GM18511 (cell line): ENCODE measurements around the gene GAS2L2.
"Not testable (repeated sequence)": the region's sequence is repeated elsewhere in the genome, so short reads cannot be mapped to it uniquely, and the experiment has no call there.

Source experiments
- ATAC-seq: cut with Tn5 transposase; IDR thresholded peaks from one replicate; pipeline ENCODE4 v1.9.1; 2021; ENCODE audit warnings: mild to moderate bottlenecking, moderate library complexity; ENCODE audit not compliant: unreplicated experiment

GAS2L2 gene

DNA sequence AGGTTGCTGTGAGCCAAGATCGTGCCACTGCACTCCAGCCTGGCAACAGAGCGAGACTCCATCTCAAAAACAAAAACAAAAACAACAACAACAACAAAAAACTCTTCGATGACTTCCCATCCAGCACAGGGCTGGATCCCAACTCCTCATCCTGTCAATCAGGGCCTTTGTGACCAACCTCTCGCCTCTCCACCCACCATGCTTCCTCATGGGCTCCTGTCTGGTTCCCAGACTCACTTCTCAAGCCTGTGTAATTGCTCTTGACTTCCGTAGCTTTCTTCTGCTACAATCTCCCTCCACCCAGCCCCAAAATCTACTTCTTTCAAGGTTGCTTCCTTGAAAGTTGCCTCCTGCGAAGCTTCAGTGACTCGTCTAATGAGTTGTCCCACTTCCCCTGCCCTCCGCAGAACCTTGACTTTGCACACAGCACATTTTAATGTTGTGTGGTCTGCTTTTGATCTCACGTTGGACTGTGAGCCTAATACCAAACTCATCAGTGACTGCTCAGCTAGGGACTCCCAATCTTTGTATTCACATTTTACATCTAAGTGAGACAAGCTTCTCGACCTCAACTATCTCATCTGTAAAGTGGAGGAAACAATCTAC lies 22.5 kb downstream of the GAS2L2 start:
- ATAC-seq, result no peak

DNA sequence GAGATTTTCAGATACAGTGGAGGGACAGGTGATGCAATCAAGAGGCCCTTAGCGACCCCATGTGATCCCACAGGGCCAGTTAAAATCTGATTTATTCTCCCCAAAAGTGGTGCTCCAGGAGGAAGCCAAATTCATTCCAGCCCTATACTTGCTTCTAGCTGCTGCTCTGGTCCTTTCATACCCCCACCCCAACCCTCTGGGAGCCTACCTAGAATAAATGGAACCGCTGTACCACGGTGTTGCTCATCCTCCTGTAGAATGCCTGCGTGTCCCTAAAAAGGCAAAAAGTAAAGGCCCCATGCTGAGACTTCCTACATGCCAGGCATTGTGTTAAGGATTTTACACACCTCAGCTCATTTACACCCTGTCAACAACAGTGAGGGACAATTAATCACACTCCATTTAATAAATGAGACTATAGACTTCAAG lies 23.6 kb downstream of the GAS2L2 start:
- ATAC-seq, result no peak

DNA sequence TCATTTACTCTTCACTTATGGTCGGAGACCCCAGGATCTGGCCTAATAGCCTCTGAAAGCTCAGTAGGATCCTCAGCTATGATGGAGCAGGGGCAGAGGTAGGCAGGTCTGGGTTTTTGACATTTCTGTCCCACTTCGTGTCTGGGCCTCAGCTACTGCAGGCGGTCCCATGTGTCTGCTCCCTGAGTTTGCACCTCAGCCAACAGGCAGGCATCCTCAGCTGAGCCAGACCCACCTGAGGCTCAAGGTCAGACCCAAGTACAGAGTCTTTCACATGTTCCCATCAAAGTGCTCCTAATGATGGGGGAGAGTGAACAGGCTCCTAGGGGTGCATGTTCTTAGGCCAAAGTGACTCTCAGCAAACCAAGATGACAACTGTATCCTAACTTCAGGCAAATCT lies 24.5 kb downstream of the GAS2L2 start:
- no peak for ATAC-seq

DNA sequence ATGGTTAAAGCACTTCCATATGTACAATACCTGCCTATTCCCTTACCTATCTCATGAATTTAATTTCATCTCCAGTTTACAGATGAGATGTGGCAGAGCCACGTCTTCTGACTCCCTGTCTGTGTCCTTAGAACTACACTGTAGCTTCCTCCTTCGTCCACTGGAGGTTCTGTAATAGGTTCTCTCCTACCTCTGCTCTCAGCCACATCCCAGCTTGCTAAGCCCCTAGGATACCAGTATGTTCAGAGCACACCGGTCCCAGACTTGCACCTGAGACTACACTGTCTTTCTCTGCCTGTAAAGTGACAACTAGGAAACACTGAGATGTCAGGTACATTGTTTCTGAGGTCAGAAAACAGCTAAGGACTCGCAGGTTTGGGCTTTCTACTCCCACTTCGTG lies 25.4 kb downstream of the GAS2L2 start:
- no peak for ATAC-seq

DNA sequence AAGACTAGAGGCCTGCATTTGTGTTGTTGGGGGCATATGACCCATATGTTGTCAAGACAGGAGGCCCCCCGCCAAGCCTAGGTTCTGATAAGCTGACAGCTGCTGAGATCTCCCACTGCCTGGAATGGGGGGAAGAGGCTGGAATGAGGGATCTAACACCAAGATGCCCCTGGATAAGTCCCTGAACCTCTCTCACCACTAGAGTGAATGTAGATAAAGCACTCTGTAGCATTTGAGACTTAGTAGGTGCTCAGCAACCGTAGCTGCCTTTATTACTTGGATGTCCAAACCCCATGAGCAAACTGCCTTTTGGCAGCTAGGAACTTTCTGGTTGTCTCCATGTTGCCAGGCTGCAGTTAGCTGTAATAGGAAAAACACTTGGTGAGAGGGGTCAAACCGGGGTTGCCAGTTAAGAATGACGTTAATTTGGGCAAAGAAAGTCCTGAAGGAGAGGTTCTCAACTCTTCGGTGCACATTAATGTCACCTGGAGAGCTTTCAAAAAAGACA lies 26.0 kb downstream of the GAS2L2 start:
- no peak for ATAC-seq

DNA sequence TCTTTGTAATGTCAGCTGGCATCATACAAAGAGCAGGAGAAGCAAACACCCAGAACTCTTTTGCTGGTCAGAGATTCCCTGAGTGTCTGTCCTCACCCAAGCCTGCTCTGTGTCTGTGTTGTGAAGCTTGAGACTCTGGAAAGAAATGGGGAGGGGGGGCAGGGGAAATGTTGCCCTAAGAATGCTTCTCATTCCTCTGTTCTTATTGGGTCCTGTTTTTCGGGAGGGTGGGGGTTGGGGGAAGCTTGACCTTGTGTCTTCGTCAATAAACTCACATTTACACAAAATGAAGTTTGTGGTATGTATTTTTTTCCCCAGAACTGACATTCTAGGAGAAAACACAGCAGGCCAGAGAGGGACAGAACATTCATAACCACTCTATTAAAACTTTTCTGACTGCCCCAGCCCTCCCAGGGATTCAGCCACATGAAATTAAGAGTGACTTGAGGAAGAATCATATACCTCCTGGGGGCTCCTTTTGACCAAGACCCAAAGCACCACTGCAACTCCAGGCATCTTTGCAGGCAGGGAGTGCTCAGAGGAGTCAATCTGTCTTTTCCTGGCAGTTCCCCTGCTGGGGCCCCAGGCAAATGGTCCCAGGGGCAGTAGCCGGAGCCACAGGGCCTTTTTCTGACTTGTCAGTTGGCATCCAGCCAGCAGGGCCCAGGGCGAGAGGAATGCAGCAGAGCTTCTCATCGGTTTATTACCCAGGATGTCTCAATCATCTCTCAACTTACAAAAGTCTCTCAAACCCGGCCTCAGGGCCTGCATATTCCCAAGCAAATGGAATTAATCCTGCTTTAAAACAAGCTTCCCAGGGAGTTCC lies 26.7 kb downstream of the GAS2L2 start:
- no peak for ATAC-seq

DNA sequence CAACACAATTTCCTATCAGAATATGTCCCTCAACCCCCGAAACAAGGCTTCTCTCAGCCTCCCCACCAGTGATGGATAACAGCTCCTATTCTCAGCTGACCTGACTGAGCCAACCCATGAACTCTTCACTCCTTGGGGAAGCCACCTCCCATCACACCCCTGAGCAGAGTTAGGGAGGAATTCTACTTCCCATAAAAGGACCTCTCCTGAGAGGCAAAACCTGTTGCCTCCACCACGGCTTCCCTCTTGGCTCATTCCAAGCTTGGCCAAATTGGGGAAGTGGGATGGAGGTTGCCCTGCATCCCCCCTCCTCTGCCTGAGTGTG lies 27.3 kb downstream of the GAS2L2 start:
- no peak for ATAC-seq

DNA sequence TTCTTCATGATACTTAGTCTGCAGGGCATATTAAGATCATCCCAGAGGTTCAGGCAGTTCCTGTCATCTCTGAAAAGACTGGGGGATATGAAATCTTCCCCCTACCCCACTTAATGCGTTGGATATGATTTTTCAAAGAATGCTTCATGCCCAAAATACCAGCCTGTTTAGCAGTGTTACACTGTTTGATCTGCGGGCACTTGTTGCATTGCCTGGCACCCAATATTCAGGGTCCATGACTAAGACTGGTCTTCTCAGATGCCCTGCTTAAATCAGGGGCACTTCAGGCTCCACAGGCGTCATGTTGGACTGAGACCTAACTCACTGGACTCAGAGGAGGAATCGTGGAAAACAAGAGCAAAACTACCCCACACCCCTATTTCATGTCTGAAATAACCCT lies 28.0 kb downstream of the GAS2L2 start:
- ATAC-seq, result no peak

DNA sequence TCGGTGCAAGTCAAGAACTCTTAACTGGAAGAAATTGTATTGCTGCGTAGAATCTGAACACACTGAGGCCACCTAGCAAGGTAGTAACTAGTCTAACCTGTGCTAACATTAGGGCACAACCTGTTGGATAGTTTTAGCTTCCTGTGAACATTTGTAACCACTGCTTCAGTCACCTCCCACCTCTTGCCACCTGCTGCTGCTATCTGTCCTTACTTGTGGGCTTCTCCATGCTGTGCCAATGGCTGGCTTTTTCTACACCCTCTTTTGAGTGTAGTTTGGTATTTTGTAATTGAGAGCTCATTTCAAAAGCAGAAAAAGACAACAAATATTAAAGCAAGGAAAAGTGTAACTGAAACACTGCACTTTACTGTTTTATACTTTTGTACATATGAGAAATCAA lies 29.3 kb downstream of the GAS2L2 start:
- ATAC-seq, result no peak

DNA sequence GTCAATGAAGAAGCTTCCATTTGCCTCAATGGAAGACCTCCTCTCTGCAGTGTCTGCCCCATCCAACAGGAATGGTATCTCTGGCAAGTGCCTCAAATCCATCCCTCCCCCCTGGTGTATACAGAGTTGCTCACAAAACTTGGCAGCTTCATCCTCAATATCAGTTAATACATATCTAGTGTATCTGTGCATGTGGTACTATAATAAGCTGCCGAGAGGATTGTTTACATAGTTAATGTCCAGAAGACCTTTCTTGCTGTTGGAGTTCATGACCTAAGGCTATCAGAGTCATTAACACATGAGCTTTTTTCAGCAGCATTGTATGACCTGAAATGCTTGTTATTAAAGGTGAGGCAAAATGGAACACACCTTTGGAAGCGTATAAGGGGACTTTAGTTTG lies 35.6 kb downstream of the GAS2L2 start:
- no peak for ATAC-seq

DNA sequence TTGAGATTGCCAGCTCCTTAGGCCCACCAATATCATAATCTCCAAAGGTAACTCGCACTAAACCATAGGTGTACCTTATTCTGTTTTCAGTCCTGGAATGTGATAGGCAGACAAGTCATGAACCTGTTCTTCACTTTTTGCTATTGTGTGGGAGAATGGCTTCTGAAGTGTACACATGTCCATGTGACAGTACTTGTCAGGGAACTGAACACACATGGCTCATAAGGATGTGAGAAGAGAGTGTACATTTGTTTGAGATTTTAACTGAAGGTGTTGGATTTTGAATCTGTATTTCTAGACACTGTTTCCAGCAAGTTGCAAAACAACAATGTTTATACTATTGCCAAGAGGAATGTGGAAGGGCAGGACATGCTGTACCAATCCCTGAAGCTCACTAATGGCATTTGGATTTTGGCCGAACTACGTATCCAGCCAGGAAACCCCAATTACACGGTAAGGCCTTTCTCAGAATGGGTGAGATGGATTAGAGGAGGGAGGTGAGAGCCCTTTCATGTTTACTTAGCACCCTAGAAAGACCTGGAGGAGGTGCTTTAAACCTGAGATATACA lies 36.1 kb downstream of the GAS2L2 start:
- no peak for ATAC-seq

DNA sequence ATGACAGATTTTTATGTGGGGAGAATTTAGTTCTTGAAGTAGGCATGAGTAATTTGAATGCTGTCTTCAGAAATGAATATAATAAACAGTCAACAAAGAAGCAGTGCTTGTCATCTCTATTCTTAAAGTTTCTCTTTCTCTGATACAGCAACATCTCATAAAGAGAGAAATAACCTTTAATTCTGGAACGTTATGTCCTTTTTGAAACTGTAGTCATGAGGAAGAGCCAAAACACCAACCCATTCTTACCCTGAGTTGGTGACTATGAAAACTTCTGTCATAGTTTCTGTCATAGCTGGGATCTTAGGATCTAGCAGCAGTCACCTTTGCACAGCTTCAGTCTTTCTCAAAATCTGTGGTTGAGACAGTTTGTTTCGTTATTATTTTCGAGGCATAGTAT lies 36.9 kb downstream of the GAS2L2 start:
- ATAC-seq, result no peak

DNA sequence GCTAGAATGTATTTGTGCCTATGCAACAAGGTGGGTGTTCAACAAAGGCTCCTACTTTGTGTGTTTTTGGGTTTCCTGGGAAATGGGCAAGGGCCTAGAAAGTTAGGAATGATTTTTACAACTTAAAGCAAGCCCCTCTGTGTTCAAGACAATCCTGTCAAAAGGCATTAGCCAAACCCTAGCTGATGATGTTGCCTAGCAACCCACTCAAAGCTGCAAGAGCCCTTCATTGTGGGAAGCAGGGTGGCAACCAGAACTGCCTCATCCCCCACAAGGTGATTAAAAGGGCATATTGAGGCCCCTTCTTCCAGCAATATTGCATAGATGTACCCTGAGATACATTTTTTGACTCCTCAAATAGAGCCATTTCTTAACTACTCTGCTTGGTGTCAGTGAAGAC lies 37.6 kb downstream of the GAS2L2 start:
- no peak for ATAC-seq

DNA sequence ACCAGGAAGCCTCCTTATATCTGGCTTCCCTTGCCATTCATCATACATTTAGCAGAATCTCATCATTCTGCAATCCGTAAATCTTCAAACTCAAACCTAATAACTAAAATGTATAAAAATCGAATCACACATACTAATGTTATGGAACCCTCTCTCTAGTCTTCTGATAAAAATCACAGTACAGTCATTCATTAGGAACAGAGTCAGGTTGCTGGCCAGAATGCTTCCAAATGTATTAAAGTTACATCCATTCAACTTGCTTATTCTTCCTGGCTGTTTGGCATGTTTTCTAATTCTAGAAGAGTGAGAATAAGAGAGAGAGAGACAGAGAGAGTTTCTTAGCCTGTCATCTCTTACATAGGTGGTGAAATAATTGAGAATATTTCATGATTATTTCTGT lies 38.1 kb downstream of the GAS2L2 start:
- ATAC-seq, result no peak

DNA sequence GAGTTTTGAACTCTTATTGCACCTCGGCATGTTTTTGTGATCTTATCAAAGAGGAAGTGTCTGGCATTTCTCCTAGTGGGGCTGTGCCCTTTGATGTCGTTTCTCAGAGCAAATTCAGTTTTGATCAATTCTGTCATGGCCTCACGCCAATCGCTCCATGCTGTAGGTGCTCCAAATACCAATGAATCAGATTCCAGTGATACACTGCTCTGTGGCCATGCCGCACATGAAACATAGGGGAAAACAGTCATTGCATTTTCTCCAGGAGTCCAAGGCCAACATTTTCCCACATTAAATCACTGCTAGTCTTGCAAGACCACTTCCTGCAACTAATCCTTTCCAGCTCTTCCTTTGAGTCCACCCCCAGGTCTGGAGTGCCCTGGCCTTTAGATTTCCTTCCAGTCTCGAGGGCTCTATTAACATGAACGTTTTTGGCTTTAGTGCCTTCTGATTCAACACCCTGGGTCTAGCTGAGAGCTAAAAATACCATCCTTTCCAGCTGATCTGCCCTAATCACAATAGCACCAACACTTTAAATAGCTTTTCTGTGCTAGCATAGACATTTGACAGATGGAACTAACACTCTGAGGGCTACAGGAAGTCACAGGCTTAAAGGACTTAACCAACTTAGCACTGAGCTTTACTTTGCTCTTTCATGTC lies 39.8 kb downstream of the GAS2L2 start:
- no peak for ATAC-seq

DNA sequence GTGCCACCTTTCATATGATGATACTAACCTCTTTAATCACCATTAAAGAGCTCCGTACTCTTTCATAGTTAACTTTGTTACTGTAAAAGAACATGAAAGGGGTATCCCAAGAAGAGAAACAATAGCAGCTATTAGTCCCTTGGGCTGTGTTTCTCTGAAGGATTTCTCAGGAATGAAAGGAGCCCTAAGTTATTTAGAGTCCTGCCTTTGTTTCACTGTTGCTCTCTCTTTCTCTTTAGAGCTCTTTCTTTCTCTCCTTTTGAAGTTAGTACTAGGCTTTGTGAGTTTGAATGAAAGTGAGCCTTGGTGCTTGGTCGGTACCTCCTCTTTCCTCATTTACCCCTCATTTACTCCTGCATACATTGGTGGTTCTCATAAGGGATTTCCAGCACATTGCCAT lies 42.1 kb downstream of the GAS2L2 start:
- no peak for ATAC-seq

DNA sequence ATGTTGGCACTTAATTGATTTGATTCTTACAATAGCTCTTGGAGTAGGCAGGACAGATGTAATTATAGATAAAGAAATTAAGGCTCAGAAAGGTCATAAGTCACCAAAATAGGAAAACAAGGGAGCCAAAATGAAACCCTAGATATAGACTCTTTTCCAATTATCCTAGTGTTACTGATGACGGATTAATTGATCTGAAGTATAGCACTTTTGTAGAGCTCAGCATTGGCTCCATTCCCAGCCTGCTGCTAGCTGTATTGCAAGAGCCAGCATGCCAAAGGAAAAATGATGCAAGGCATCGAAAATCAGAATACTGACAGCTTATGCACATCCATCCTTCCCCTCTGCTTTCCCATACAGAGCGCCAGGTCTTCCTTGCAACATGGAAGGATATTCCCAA lies 43.2 kb downstream of the GAS2L2 start:
- ATAC-seq, result no peak

DNA sequence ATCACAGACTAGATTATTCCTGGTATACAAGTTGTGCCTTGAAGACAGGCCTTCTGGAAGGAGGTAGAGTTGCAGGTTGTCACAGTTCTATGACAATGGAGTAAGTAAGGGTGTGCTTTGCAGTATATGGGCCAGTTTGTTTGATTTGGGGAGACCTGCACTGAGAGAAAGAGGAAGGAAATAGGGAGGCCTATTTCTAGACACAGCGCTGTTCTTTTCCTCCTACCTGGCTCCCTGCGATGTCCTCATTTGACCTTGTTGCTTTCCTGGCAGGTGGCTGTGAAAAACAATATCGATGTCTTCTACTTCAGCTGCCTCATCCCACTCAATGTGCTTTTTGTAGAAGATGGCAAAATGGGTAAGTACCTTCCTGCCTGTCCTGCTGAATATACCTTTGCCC lies 44.1 kb downstream of the GAS2L2 start:
- no peak for ATAC-seq

DNA sequence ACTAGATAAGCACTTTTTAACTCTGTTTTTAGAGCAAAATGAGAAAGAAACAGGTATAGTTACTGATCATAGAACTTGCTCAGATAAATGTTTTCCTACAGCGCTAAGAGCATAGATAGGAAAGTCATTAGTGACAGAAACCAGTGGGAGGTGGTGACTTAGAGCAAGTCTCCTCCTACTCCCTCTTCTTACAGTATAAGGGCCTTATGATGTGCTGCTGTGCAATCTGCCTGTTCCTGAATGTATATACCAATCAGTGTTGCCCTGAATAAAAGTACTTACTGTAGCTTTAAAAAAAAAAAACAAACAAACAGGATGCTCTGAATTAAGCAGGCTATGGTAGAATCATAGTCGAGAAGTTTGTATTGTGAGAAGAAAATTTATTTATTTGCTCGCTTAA lies 44.9 kb downstream of the GAS2L2 start:
- no peak for ATAC-seq

DNA sequence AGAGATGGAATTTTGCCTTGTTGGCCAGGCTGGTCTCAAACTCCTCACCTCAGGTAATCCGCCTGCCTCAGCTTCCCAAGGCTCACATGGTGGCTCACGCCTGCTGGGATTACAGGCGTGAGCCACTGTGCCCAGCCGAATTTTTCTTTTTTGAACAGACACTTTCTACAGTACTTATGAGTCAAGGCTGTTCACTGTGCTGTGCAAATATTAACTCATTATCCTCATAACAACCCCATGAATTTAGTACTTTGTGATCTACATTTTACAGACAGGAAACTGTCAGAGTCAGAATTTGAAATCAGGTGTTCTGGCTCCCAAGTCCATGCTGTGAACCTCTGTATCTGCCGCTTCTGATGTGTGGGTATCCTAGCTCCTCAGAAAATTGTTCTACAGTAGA lies 47.3 kb downstream of the GAS2L2 start:
- ATAC-seq, result no peak

DNA sequence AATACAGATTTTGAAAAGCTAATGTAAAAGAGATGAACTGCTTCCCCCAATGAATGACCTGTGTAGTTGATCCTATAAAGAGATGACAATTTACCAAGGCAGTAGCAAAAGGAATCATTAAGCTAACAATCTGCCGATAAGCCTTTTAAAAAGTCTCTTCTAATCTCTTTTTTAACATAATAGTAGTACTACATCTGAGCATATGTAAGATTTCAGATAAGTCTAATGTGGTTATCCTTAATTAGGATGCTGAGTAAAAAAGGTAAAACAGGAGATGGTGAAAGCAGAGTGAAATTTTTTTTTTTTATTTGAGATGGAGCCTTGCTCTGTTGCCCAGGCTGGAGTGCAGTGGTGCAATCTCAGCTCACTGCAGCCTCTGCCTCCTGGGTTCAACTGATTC lies 47.8 kb downstream of the GAS2L2 start:
- no peak for ATAC-seq

DNA sequence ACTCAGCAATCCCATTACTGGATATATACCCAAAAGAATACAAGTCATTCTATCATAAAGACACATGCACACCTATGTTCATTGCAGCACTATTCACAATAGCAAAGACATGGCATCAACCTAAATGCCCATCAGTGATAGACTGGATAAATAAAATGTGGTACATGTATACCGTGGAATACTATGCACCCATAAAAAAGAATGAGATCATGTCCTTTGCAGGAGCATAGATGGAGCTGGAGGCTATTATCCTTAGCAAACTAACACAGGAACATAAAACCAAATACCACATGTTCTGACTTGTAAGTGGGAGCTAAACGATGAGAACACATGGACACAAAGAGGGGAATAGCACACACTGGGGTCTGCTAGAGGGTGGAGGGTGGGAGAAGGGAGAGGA lies 49.7 kb downstream of the GAS2L2 start:
- ATAC-seq, result not testable (repeated sequence)
